GM23338 (cell line): ENCODE results near the gene JAM3.

Experiments
- CREB1 ChIP-seq: fragments of 250-450 bp; sonication (Bioruptor Pico); IDR thresholded peaks from 2 replicates; pipeline ENCODE4 v1.5.0; 2020; ENCODE audit warnings: low read depth, mild to moderate bottlenecking, moderate library complexity
- EZH2 ChIP-seq: fragments of 200-600 bp; sonication (generic); IDR thresholded peaks from one replicate; pipeline ENCODE4 v1.8.0; 2017; ENCODE audit warnings: antibody characterized with exemption, mild to moderate bottlenecking, low read depth; ENCODE audit not compliant: unreplicated experiment
- TF ChIP-seq, protein P1 (sequence below), 2 experiments: fragments of 200-600 bp in 1 of 2; sonication (generic) in 1 of 2; conservative IDR thresholded peaks; 2 replicates each; pipeline versions ENCODE4 v1.5.1 to v1.6.1; 2016 to 2017; ENCODE audit warnings: antibody characterized with exemption in 2 of 2, low read depth in 2 of 2, mild to moderate bottlenecking in 2 of 2, moderate library complexity in 1 of 2

DNA sequence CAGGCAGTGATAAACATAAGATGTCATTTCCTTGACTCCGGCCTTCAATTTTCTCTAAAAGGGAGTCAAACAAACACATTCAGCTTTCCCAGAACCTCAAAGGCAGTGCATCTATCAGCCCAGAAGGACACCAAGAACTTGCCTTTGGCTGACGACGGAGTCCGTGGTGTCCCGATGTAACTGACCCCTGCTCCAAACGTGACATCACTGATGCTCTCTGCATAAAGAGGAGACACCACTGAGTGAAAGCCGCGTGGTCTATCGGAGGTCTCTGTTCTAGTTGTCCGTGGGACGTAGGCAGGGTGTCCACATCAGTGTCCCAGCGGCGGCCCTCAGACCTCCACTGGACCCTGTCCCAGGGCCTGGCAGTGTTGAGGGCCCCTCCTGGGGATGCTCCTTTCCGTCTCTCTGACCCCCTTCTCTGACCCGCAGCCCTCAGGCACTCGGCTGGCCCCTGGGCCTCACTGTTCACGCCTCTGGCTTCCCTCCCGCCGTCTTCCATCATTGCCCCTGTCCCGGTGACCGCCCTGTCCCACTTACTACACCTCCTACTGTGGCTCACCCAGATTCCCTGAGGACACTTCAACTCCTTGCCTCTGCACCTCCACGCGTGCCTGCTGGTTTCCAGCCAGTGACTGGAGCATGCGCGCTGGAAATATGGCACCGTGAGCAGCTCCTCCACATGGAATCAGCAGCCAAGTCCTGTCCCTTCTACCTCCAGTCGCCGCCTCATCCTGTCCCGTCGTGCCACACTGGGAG, 84.5 kb downstream of the JAM3 start:
- TF ChIP-seq EZH2: no peak
- TF ChIP-seq CREB1: no peak
- TF ChIP-seq, protein P1, sequence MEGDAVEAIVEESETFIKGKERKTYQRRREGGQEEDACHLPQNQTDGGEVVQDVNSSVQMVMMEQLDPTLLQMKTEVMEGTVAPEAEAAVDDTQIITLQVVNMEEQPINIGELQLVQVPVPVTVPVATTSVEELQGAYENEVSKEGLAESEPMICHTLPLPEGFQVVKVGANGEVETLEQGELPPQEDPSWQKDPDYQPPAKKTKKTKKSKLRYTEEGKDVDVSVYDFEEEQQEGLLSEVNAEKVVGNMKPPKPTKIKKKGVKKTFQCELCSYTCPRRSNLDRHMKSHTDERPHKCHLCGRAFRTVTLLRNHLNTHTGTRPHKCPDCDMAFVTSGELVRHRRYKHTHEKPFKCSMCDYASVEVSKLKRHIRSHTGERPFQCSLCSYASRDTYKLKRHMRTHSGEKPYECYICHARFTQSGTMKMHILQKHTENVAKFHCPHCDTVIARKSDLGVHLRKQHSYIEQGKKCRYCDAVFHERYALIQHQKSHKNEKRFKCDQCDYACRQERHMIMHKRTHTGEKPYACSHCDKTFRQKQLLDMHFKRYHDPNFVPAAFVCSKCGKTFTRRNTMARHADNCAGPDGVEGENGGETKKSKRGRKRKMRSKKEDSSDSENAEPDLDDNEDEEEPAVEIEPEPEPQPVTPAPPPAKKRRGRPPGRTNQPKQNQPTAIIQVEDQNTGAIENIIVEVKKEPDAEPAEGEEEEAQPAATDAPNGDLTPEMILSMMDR (conservative IDR thresholded peaks at IDR 0.05; ENCODE audit: low read depth in 2 of 2): no peak
